Measurements from ENCODE around the gene SOX13.
"Not testable (repeated sequence)": the region's sequence is repeated elsewhere in the genome, so short reads cannot be mapped to it uniquely, and the experiment has no call there.

The SOX13 gene

GRCh38 chr1:204042516-204042915, 30.4 kb upstream of the SOX13 start:
- no peak overlapping the region for H3K4me3 ChIP-seq (ENCODE audit: low read length)
- H3K4me1 ChIP-seq (ENCODE audit: control insufficient read depth, low read depth, low read length) = peaks cover 6% of the 10 kb centered on the region
- no peak overlapping the region for H3K27ac ChIP-seq (ENCODE audit: low read length)
- no peaks in the 10 kb centered on the region for H3K27me3 ChIP-seq (ENCODE audit: control insufficient read depth, insufficient read depth, low read length)
- H3K9ac ChIP-seq (ENCODE audit: low read length) = no peak overlapping the region
- H3K36me3 ChIP-seq (ENCODE audit: control insufficient read depth, low read depth, low read length) = no peaks in the 10 kb centered on the region
- no peaks in the 10 kb centered on the region for H3K9me3 ChIP-seq (ENCODE audit: control insufficient read depth, low read depth, low read length)

- Histone ChIP-seq H3K9ac (ENCODE audit: low read length) (no peak overlapping the region), H3K36me3 (ENCODE audit: control insufficient read depth, low read depth, low read length) (no peaks in the 10 kb centered on the region), H3K4me3 (ENCODE audit: low read length) (no peak overlapping the region), H3K27ac (ENCODE audit: low read length) (no peak overlapping the region), H3K9me3 (ENCODE audit: control insufficient read depth, low read depth, low read length) (no peaks in the 10 kb centered on the region), H3K27me3 (ENCODE audit: control insufficient read depth, insufficient read depth, low read length) (no peaks in the 10 kb centered on the region), H3K4me1 (ENCODE audit: control insufficient read depth, low read depth, low read length) (no peaks in the 10 kb centered on the region)
These were observed 29.2 kb upstream of the SOX13 start for GRCh38 chr1:204043680-204044079.

DNA sequence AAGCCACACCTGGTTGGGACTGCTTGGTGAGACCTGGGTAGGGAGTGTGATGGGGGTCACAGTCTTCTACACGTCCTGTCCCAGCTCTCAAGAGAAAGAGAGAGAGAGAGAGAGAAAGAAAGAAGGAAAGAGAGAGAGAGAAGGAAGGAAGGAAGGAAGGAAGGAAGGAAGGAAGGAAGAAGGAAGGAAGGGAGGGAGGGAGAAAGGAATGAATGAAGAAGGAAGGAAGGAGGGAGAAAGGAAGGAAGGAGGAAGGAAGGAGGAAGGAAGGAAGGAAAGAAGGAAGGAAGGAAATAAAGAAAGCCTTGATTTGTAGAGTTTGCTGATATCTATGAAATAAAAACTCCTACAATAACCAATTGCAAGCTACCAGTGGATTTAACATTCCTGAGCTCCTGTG, 28.5 kb upstream of the SOX13 start:
- H3K27me3 ChIP-seq (ENCODE audit: control insufficient read depth, insufficient read depth, low read length) = no peaks in the 10 kb centered on the region

DNA sequence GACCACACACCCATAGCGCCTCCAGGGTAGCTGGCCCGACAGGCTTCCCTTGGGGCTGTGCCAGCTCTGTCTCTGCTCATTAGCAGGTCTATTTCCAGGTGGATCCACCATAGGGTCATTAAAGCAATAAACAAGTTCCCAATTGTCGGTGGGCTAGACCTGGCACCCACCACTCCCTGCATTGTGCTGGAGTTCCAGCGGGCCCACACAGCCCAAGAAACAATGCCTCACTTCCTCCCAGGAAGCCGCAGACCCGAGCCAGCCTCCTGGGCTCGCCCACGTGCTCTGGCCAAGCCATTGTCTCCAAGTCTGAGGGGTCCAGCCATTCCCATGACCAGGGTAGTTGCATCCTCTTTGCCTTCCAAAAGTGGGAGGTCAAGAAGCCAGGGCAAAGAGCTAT, 27.5 kb upstream of the SOX13 start:
- no peaks in the 10 kb centered on the region for H3K9me3 ChIP-seq (ENCODE audit: control insufficient read depth, low read depth, low read length)
- no peak overlapping the region for H3K4me3 ChIP-seq (ENCODE audit: low read length)
- H3K36me3 ChIP-seq (ENCODE audit: control insufficient read depth, low read depth, low read length) = no peaks in the 10 kb centered on the region
- H3K27me3 ChIP-seq (ENCODE audit: control insufficient read depth, insufficient read depth, low read length) = no peaks in the 10 kb centered on the region
- H3K27ac ChIP-seq (ENCODE audit: low read length) = no peak overlapping the region
- H3K4me1 ChIP-seq (ENCODE audit: control insufficient read depth, low read depth, low read length) = no peaks in the 10 kb centered on the region
- no peak overlapping the region for H3K9ac ChIP-seq (ENCODE audit: low read length)

More for the DNA sequence above, 28.5 kb upstream of the SOX13 start:
- no peaks in the 10 kb centered on the region for H3K36me3 ChIP-seq (ENCODE audit: control insufficient read depth, low read depth, low read length)
- no peak overlapping the region for H3K4me3 ChIP-seq (ENCODE audit: low read length)
- no peak overlapping the region for H3K27ac ChIP-seq (ENCODE audit: low read length)
- H3K4me1 ChIP-seq (ENCODE audit: control insufficient read depth, low read depth, low read length) = no peaks in the 10 kb centered on the region
- no peaks in the 10 kb centered on the region for H3K9me3 ChIP-seq (ENCODE audit: control insufficient read depth, low read depth, low read length)
- no peak overlapping the region for H3K9ac ChIP-seq (ENCODE audit: low read length)

DNA sequence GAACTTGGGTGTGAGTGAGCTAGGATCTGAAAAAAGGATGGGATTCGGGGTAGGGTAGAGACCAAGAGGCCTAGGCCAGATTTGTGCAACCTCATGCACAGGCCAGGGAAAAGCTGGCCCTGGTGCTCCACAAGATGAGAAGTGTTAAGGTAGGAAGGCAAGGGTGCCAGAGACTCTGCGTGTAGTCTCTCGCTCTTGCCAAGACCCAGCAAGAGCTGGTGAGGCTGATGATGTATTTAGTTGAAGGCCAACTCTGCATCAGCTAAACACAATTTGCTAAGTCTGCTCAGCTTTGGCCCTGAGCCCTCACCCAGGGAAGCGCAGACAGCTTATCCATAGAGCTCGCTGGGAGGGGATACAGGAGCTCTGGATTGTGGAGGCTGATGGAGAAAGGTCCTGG, 26.6 kb upstream of the SOX13 start:
- H3K27me3 ChIP-seq (ENCODE audit: control insufficient read depth, insufficient read depth, low read length) = no peaks in the 10 kb centered on the region
- H3K36me3 ChIP-seq (ENCODE audit: control insufficient read depth, low read depth, low read length) = no peaks in the 10 kb centered on the region
- no peak overlapping the region for H3K27ac ChIP-seq (ENCODE audit: low read length)
- H3K4me3 ChIP-seq (ENCODE audit: low read length) = no peak overlapping the region
- no peaks in the 10 kb centered on the region for H3K9me3 ChIP-seq (ENCODE audit: control insufficient read depth, low read depth, low read length)
- no peaks in the 10 kb centered on the region for H3K4me1 ChIP-seq (ENCODE audit: control insufficient read depth, low read depth, low read length)
- no peak overlapping the region for H3K9ac ChIP-seq (ENCODE audit: low read length)

DNA sequence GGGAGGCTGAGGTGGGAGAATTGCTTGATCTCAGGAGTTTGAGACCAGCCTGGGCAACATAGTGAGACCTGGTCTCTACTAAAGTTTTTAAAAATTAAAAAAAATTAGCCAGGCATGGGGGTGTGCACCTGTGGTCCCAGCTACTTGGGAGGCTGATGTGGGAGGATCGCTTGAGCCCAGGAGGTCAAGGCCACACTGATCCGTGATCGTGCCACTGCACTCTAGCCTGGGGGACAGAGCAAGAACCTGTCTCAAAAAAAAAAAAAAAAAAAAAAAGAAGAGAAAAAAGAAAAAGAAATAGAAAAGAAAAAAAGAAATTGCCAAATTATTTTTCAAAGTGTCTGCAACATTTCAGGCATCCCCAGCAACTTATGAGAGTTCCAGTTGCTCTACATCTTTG, 24.1 kb upstream of the SOX13 start:
- not testable (repeated sequence) for H3K9ac ChIP-seq (ENCODE audit: low read length); H3K27ac ChIP-seq (ENCODE audit: low read length); H3K4me3 ChIP-seq (ENCODE audit: low read length); H3K27me3 ChIP-seq (ENCODE audit: control insufficient read depth, insufficient read depth, low read length); H3K4me1 ChIP-seq (ENCODE audit: control insufficient read depth, low read depth, low read length); H3K9me3 ChIP-seq (ENCODE audit: control insufficient read depth, low read depth, low read length); H3K36me3 ChIP-seq (ENCODE audit: control insufficient read depth, low read depth, low read length)

- no peak overlapping the region for H3K9ac ChIP-seq (ENCODE audit: low read length)
- H3K4me3 ChIP-seq (ENCODE audit: low read length) = no peak overlapping the region
- H3K4me1 ChIP-seq (ENCODE audit: control insufficient read depth, low read depth, low read length) = no peaks in the 10 kb centered on the region
- no peaks in the 10 kb centered on the region for H3K27me3 ChIP-seq (ENCODE audit: control insufficient read depth, insufficient read depth, low read length)
- H3K36me3 ChIP-seq (ENCODE audit: control insufficient read depth, low read depth, low read length) = no peaks in the 10 kb centered on the region
- H3K27ac ChIP-seq (ENCODE audit: low read length) = no peak overlapping the region
- H3K9me3 ChIP-seq (ENCODE audit: control insufficient read depth, low read depth, low read length) = no peaks in the 10 kb centered on the region
These were observed 21.7 kb upstream of the SOX13 start for GRCh38 chr1:204051258-204051657.

- no peak overlapping the region for H3K4me3 ChIP-seq (ENCODE audit: low read length)
- H3K4me1 ChIP-seq (ENCODE audit: control insufficient read depth, low read depth, low read length) = no peaks in the 10 kb centered on the region
- no peaks in the 10 kb centered on the region for H3K36me3 ChIP-seq (ENCODE audit: control insufficient read depth, low read depth, low read length)
- H3K9ac ChIP-seq (ENCODE audit: low read length) = no peak overlapping the region
- H3K27me3 ChIP-seq (ENCODE audit: control insufficient read depth, insufficient read depth, low read length) = no peaks in the 10 kb centered on the region
- no peaks in the 10 kb centered on the region for H3K9me3 ChIP-seq (ENCODE audit: control insufficient read depth, low read depth, low read length)
- H3K27ac ChIP-seq (ENCODE audit: low read length) = no peak overlapping the region
These were observed 21.2 kb upstream of the SOX13 start for GRCh38 chr1:204051718-204052117.

- Histone ChIP-seq H3K9ac (ENCODE audit: low read length) (no peak overlapping the region), H3K27ac (ENCODE audit: low read length) (no peak overlapping the region), H3K9me3 (ENCODE audit: control insufficient read depth, low read depth, low read length) (no peaks in the 10 kb centered on the region), H3K4me1 (ENCODE audit: control insufficient read depth, low read depth, low read length) (no peaks in the 10 kb centered on the region), H3K36me3 (ENCODE audit: control insufficient read depth, low read depth, low read length) (no peaks in the 10 kb centered on the region), H3K4me3 (ENCODE audit: low read length) (no peak overlapping the region), H3K27me3 (ENCODE audit: control insufficient read depth, insufficient read depth, low read length) (no peaks in the 10 kb centered on the region)
These were observed 19.0 kb upstream of the SOX13 start for GRCh38 chr1:204053893-204054292.

DNA sequence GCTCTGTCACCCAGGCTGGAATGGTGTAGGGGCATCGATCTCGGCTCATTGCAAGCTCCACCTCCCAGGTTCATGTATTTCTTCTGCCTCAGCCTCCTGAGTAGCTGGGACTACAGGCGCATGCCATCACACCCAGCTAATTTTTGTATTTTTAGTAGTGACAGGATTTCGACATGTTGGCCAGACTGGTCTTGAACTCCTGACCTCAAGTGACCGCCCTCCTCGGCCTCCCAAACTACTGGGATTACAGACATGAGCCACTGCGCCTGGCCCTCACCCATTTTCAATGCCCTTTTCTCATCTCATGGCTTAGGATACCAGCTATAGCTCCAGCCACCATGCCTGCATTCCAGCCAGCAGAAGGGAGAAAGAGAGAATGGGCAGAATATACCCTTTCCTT, 12.9 kb upstream of the SOX13 start:
- Histone ChIP-seq H3K27me3 (ENCODE audit: control insufficient read depth, insufficient read depth, low read length) (no peaks in the 10 kb centered on the region), H3K27ac (ENCODE audit: low read length) (no peak overlapping the region), H3K36me3 (ENCODE audit: control insufficient read depth, low read depth, low read length) (no peaks in the 10 kb centered on the region), H3K4me3 (ENCODE audit: low read length) (no peak overlapping the region), H3K9me3 (ENCODE audit: control insufficient read depth, low read depth, low read length) (no peaks in the 10 kb centered on the region), H3K4me1 (ENCODE audit: control insufficient read depth, low read depth, low read length) (peaks cover 10% of the 10 kb centered on the region), H3K9ac (ENCODE audit: low read length) (no peak overlapping the region)

GRCh38 chr1:204062106-204062505, 10.8 kb upstream of the SOX13 start:
- no peak overlapping the region for H3K27ac ChIP-seq (ENCODE audit: low read length)
- no peak overlapping the region for H3K4me3 ChIP-seq (ENCODE audit: low read length)
- H3K9ac ChIP-seq (ENCODE audit: low read length) = no peak overlapping the region
- H3K9me3 ChIP-seq (ENCODE audit: control insufficient read depth, low read depth, low read length) = no peaks in the 10 kb centered on the region
- H3K4me1 ChIP-seq (ENCODE audit: control insufficient read depth, low read depth, low read length) = peaks cover 23% of the 10 kb centered on the region
- no peaks in the 10 kb centered on the region for H3K36me3 ChIP-seq (ENCODE audit: control insufficient read depth, low read depth, low read length)
- no peaks in the 10 kb centered on the region for H3K27me3 ChIP-seq (ENCODE audit: control insufficient read depth, insufficient read depth, low read length)

GRCh38 chr1:204065174-204065985, 7.5 kb upstream of the SOX13 start:
- Histone ChIP-seq H3K9ac (ENCODE audit: low read length) (peak overlapping the region; percentile 40), H3K4me1 (ENCODE audit: control insufficient read depth, low read depth, low read length) (peaks cover 23% of the 10 kb centered on the region), H3K27ac (ENCODE audit: low read length) (peak overlapping the region; percentile 54), H3K27me3 (ENCODE audit: control insufficient read depth, insufficient read depth, low read length) (no peaks in the 10 kb centered on the region), H3K9me3 (ENCODE audit: control insufficient read depth, low read depth, low read length) (no peaks in the 10 kb centered on the region), H3K36me3 (ENCODE audit: control insufficient read depth, low read depth, low read length) (no peaks in the 10 kb centered on the region), H3K4me3 (ENCODE audit: low read length) (peak overlapping the region; percentile 16)
